NOMO-1 treated with dmso at 0.1 percent for 144 hours (cell line): ENCODE results near the gene PLAC9.
"Not testable (repeated sequence)": the region's sequence is repeated elsewhere in the genome, so short reads cannot be mapped to it uniquely, and the experiment has no call there.

Experiments used
- DNase-seq: peaks from one replicate; lab custom pipeline; 2025; ENCODE audit not compliant: unreplicated experiment; lab: John Stamatoyannopoulos, UW

Gene PLAC9

DNA sequence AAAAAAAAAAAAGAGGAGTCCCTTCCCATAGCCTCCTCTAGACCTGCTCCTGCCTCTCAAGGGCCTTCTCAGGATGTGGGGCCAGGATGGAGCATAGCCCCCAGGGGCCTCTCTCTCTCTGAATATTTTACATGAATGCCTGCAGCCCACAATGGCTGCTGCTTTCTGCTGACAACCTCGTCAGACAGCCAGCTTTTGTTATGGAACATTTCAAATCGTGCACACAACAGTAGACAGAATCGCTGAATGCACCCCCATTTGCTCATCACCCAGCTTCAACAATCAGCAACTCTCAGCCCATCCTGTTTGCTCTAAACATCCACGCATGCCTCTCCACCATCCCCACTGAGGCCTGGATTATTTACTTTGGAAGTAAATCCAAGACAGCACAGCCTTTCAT lies 5.4 kb downstream of the PLAC9 start:
- DNase-seq, result no peak

DNA sequence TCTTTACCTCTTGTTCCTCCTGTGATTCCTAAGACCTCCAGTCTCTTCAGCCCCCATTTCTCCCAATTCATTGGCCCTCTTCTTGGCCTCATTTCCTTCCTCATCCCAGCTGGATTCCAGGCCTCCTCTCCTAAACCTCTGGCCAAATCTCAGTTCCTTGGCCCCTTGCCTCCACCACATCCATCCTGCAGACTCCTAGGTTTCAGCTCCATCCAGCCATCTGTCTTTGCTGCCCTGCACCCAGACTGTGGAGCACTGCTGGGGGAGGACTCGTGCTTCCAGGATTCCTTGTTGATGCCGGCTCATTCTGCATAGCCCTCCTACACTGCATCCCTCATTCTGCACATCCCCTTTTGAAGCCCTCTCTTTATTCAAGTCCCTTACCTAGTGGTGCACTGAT lies 6.7 kb downstream of the PLAC9 start:
- no peak for DNase-seq

DNA sequence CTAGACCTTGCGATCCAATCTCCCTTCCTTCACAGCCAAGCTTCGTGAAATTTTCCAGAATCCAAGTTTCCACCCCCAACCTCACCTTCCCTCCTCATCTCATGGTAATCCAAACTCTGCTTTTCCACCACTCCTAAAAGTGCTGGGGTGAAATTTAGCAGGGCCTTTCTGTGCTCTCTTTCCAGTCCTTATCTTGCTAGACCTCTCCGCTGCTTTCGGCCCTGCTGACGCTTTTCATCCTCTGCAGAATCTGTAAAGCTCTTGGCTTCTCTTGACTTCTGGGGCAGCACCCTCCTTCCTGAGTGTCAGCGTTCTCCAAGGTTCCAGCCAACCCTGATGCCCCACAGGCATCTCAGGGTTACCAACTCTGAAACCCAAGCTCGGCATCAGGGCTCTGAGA lies 7.7 kb downstream of the PLAC9 start:
- no peak for DNase-seq

DNA sequence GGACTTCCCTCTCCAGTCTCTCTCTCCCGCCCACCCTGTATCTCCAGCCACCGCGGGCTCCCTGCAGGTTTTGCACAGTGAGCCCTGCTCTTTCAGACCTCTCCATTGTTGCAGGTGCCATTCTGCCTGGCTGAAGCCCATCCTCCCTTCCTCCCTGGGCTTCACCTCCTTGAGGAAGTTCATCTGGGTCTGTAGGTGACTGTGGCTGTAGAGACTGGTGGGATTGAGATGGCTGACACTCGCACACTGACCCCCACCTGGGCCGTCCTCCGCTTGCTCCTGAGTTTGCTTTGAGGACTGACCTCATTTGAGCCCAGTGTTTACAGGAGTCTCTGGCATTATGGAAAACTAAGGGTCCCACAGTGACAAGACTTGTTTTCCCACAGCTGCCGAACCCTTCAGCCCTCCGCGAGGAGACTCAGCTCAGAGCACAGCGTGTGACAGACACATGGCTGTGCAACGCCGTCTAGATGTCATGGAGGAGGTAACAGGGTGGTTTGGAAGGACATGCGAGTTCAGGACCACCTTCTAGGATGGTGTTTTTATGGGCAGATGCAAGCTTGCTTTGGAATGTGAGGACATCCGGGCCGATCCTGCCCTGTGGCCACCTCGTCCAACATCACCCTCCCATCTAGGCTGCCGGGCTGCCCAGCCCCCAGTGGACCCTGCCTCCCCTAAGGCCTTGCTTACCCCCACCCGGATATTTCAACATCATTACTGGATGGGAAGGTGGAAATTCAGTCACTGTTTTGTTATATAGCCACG lies 9.3 kb downstream of the PLAC9 start:
- no peak for DNase-seq

DNA sequence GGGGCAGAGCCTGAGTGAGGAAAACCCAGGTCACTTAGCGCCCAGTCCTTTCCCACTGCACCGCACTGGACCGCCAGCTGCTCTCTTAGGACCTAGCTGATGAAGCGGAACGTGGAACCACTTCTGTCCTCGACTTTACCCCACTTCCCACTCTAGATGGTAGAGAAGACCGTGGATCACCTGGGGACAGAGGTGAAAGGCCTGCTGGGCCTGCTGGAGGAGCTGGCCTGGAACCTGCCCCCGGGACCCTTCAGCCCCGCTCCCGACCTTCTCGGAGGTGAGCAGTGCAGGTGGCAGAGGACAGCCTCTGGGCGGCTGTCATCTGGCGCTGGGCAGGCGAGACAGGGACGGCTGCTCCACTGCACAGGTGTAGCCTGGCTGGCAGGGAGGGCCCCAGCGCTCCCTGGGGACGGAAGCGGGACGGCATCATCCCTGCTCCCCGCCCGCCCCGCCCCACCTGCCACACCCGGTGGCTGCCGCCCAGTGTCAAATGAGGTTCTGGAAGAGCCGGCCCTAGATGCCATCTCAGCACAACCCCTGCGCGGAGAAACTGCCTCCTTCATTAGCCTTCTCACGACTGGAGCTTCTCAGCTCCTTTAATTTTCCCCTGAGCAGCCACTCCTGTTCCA lies 11.7 kb downstream of the PLAC9 start:
- no peak for DNase-seq

DNA sequence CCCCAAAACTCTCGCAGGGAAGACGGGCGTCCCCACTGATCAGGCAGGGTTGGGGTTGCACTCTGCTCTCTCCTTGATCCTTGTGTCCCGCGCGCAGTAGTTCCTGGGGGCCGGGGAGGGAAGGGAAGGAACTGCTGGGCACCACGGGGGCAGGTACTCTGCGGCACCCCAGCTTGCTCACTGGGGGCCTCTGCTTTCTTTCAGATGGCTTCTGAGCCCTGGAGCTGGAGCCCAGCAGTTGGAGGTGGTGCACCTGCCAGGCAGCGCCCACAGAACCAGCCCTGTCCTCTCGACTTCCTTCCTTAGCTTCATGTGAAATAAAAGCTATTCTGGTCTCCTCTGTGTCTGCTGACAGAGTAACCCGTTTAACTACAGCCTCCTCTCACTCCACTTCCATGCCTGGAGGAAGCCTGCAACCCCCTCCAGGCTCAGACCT lies 12.2 kb downstream of the PLAC9 start:
- no peak for DNase-seq

DNA sequence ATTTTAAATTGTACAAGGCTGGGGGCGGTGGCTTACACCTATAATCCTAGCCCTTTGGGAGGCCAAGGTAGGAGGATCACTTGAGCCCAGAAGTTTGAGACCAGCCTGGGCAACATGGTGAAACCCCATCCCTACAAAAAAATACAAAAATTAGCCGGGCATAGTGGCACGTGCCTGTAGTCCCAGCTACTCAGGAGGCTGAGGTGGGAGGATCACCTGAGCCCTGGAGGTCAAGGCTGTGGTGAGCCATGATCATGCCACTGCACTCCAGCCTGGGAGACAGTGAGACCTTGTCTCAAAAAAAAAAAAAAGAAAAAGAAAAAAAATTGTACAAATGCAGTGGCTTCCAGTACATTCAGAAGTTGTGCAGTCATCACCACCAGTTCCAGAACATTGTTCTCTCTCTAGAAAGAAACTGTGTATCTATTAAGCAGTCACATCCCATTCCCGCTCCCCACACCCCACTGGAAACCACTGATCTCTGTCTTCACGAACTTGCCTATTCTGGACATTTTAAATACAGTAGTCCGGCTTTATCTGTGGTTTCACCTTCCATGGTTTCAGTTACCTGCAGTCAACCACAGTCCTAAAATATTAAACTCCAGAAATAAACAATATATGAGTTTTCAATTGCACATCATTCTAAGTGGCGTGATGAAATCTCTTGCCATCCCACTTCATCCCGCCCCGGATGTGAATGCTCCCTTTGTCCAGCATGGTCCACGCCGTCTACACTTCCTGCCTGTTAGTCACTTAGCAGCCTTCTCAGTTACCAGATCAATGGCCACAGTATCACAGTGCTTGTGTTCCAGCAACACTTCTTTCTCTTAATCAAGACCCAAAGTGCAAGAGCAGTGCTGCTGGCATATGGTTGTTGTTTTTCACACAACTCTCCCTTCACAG lies 13.1 kb downstream of the PLAC9 start:
- not testable (repeated sequence) for DNase-seq

DNA sequence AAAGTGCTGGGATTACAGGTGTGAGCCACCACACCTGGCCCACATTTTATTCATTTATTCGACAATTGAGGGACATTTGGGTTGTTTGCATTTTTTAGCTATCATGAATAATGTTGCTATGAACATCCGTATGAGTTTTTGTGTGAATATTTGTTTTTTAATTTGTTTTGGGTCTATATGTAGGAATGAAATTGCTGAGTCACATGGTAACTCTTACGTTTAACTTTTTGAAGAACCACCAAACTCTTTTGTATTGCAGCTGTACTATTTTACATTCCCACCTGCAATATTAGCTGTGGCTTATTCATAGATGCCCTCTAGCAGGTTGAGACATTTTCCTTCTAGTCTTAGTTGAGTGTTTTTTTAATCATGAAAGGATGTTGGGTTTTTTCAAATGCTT lies 14.4 kb downstream of the PLAC9 start:
- DNase-seq, result no peak

DNA sequence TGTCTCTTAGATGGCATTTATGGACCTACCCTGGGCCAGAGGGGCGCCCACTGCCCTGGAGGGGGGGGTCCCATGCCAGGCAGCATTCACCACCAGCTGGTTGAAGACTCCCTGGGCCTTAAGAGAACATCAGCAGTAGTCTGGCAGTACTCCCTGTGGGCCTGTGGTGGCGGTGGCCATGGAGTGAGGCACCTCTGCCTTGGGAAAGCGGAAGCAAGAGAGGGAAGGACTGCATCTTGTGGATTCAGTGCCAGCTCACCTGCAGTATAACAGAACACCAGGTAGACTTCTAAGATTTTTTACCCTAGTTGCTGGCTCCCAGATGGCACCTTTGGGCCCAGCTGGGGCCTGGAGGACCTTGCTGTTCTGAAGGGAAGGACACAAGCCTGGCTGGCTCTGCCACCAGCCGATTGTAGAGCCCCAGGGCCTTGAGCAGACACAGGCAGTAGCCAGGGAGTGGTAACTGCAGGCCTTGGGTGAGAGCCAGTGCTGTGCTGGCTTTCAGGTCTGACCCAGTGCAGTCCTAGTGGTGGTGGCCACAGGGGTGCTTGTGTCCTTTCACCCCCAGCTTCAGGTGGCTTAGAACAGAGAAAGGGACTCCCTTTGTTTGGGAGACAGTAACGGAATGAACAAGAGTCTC lies 15.8 kb downstream of the PLAC9 start:
- no peak for DNase-seq

DNA sequence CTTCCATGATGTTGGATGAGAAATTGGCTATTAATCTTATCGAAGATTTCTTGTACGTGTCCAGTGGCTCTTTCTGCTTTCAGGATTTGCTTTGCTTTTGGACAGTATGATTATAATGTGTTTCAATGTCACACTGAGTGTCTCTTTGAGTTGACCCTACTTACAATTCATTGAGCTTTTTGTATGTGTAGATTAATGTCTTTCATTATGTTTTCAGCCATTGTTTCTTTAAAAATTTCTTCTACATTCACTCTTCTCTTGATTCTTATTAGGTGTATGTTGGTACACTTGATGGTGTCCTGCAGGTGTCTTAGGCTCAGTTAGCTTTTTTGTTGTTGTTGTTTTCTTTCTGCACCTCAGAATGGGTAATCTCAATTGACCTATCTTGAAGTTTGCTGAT lies 16.6 kb downstream of the PLAC9 start:
- DNase-seq, result no peak

DNA sequence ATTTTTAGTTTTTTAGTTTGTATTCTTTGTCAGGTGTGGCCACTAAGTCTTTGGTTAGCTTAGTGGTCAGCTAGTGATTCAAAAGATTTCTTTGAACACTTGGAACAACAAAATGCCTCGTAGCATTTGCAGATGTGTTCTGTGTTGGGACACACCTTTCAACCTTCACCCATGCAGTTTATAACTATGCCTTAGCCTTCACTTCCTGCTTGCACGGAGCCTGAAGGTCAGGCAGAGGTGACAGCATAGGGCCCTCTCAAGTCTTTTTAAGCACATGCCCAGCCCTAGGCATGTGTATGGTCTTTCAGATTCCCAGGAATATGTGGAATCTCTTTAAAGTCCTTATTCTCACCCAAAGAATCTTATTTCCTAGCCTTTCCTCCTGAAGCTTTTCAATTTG lies 17.6 kb downstream of the PLAC9 start:
- no peak for DNase-seq

DNA sequence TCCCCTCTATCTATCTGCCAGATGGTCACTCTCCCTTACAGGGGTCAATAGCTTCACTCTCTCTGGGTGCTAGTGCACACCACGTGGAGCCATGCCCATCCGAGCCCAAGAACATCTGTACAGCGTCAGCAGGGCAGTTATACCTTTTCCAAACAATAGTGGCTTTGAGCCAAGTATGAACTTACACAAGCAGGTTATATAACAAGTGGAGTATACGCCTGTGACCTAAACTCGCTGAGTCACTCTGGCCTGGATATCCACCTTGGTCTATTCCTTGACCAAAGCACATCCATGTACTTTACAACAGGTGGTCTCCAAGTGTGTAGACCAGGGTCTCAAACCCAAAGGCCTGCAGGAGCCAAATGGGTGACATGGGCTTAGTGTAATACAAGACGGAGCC lies 20.3 kb downstream of the PLAC9 start:
- no peak for DNase-seq

DNA sequence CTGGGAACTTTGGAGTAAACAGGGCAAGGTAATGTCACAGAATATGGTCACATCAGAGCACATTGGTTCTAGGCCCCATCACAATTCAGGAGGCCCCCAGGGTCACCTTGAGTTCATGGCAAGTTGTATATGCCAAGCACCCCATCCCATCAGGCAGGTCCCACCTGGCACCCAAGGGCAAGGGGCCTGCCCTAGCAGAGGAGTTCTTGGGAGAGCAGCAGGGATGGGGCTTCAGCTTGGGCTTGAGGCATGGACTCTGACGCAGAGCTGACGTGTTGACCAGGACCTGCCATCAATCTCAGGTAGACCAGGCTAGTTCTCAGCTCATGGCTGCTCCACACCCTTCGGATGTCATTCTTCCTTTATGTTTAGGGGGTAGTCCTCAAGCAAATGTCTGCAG lies 20.9 kb downstream of the PLAC9 start:
- DNase-seq, result no peak

DNA sequence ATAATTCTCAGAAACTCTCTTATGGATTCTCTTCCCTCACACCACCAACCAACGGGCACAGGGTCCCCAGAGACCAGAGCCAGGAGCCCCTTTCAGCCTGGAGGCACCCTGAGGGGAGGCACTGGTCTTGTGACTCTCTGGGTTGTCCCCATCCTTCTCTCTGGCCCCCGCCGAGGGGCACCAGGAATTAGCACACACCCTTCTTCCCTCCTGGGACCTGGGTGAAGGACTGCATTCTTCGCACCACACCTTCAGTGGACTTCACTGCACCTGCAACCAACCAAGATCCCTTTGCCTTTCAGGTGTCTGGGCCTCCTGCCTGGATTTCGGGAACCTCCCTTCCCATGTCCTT lies 22.1 kb downstream of the PLAC9 start:
- no peak for DNase-seq

DNA sequence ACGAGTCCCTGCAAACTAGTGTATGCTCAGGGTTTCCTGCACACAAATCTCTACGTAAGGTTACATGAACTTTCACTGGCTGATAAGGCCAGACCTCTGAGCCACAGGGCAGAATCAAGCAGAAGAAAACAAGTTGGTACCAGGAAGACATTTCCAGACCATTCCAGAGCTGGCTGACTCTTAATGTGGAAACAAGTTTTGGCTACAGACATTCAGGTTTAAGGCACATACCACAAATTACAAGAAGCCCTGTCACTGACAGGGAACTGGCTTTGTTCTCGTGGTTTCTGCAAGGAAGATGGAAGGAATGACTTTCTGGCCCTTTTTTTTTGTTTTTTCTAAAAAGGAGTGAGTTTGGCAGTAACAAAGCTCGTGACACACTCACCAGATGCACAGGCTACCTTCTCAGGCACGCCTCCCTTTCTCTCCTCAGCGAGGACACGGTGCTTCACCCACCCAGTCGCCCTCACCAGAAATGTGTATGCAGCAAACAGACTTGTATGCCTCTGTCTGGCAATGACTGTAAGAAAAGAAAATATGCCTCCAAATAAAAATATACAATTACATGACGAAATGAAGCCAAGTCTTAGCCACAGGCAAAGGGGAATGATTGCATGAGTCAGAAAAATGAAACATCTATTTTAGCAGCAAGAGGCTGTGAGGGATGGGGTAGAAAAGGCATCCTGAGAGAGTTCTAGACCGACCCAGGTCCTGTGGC lies 22.6 kb downstream of the PLAC9 start:
- no peak for DNase-seq

DNA sequence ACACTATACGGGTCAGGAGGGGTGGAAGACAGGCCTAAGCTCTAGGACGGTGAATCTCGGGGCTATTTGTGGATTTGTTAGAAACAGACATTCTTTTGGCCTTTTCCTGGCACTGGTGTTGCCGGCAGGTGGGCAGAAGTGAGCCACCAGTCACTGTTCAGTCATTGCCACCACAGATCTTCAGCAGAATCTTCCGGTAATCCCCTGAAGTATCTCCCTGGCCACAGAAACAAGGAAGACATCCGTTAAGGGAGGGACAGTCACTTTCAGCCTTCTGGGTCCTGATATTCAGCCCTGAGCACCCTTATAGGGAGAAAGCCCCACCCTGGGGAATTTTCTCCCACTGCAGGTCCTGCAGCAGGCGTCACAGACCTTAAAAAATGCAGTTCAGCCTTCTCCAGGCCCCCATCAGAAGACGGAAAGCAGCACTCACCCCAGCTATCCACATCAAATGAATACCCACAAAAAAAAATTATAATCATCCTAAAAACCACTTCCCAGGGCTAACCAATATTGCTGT lies 23.2 kb downstream of the PLAC9 start:
- no peak for DNase-seq

DNA sequence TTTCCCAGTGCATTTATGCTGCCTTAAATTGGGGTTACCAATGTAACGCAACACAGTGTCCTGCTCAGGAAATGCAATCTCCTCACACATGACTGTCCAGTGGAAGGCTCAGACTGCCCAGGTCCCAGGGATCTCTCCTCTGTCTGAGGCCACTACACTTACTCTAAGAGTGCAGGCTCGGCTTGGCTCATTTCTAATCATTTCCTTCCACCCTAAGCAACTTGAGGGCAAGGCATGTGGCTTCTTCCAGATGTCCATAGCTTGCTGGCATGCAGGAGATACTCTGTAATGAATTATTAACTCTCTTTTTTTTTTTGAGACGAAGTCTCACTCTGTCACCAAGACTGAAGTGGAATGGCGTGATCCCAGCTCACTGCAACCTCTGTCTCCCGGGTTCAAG lies 23.7 kb downstream of the PLAC9 start:
- no peak for DNase-seq

DNA sequence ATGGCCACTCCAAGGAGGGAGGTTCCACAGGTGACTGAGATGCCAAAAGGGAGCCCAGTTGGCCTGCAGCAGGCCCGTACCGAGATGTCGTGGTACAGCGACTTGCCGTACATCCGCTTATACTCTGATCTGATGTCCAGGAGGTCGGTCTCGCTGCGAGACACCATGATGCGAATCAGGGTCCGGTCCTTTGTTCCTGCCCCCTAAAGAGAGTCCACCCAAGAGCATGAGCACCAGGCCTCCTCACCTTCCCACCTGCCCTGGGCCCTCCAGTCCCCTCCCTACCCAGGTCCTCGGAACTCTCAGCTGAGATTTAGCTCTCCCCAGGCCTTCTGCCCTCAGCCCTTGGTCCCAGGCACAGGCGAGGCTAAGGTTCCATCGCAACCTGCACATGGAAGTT lies 25.0 kb downstream of the PLAC9 start:
- DNase-seq, result no peak

DNA sequence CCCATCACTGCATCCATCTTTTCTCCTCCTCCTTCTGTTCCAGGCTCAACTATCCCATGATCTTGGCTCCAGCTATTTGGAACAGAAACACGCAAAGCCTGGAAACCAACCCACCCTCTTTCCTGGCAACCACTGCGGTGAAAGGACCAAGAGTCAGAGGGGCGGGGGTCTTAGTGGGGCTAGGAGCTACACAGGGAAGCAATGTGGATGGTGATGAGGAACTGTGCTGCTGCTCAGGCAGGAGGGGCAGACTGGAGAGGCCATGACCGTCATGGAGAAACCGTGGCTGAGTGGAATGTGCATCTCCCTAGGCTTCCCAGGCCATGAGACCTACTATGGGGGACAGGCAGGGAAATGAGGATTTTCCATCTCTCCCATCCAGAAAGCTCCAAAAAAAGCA lies 25.6 kb downstream of the PLAC9 start:
- DNase-seq, result no peak

DNA sequence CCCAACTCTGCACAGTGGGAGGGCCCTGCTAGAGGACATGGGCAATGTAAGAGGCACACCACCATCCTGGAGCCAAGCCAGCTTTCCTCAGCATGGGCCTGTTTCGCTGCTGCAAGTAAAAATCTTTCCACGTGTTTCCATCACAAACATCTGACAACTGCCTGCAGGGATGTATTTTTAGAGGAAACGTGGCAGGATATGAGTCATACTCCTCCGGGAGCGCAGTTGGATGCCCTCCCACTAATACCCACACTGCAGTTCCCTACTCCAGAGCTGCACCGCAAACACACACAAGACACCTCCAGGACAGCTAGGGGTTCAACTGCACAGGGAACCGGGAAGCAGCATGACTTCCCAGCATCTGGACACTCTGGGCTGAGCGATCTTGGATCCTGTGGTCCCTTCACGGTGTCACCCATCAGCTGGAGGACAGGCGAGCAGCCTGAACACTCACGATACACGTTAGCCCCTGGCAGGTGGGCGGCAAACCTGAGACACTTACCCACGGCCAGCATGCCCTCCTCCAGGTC lies 26.1 kb downstream of the PLAC9 start:
- DNase-seq, result no peak
